HAP-1 (cell line): ENCODE data around the gene CST4.
A peak's percentile ranks its signal among the peaks of the same experiment; 100 is the strongest.
"Not testable (repeated sequence)": the region's sequence is repeated elsewhere in the genome, so short reads cannot be mapped to it uniquely, and the experiment has no call there.

ENCODE experiments used
- DNase-seq, 2 experiments: peaks; one replicate each; pipeline ENCODE4 v3.0.0-alpha.2; 2016 to 2020; ENCODE audit warnings: low spot score in 2 of 2
- H3K27me3 ChIP-seq: fragments of 250-450 bp; sonication (Bioruptor Pico); 2 replicates; pipeline ENCODE4 v1.5.1; 2020; ENCODE audit warnings: low read depth, mild to moderate bottlenecking, moderate library complexity
- H3K36me3 ChIP-seq: fragments of 250-450 bp; sonication (Bioruptor Pico); replicated peaks from 2 replicates; pipeline ENCODE4 v1.5.1; 2020; ENCODE audit warnings: mild to moderate bottlenecking
- H3K4me1 ChIP-seq: fragments of 250-450 bp; sonication (Bioruptor Pico); 2 replicates; pipeline ENCODE4 v1.5.1; 2020; ENCODE audit warnings: mild to moderate bottlenecking
- H3K4me3 ChIP-seq: fragments of 250-450 bp; sonication (Bioruptor Pico); 2 replicates; pipeline ENCODE4 v1.5.1; 2020; ENCODE audit warnings: mild to moderate bottlenecking, moderate library complexity
- H3K9me3 ChIP-seq: fragments of 250-450 bp; sonication (Bioruptor Pico); 2 replicates; pipeline ENCODE4 v1.5.1; 2020; ENCODE audit warnings: mild to moderate bottlenecking, moderate library complexity
- in situ Hi-C: fragments of 300-500 bp; cut with MboI; formaldehyde crosslinking; loops from 3 replicates; pipeline ENCODE4 v1.14.3; 2020; ENCODE audit warnings: low sequenced_read_pairs, inconsistent platforms, mixed read lengths

CST4 gene

GRCh38 chr20:23688684-23689398 lies at the start of gene CST4:
Gene CST4, minus strand, starts transcription at chr20:23689038. Its CDS starts 69 bp downstream, at chr20:23688969.
- H3K9me3 ChIP-seq, H3K27me3 ChIP-seq, in situ Hi-C loops, H3K4me3 ChIP-seq, H3K4me1 ChIP-seq, DNase-seq, H3K36me3 ChIP-seq: not testable (repeated sequence)

- in situ Hi-C loops, DNase-seq, H3K9me3 ChIP-seq, H3K36me3 ChIP-seq, H3K4me1 ChIP-seq, H3K27me3 ChIP-seq, H3K4me3 ChIP-seq: not testable (repeated sequence)
These were observed 46.6 kb upstream of the CST4 start for GRCh38 chr20:23735391-23735790.

GRCh38 chr20:23734949-23735348 lies 46.1 kb upstream of the CST4 start:
- H3K9me3 ChIP-seq, H3K4me1 ChIP-seq, H3K4me3 ChIP-seq, in situ Hi-C loops, H3K36me3 ChIP-seq, DNase-seq, H3K27me3 ChIP-seq: not testable (repeated sequence)

GRCh38 chr20:23734440-23734839 lies 45.6 kb upstream of the CST4 start:
- H3K4me3 ChIP-seq, DNase-seq, in situ Hi-C loops, H3K9me3 ChIP-seq, H3K27me3 ChIP-seq, H3K4me1 ChIP-seq, H3K36me3 ChIP-seq: not testable (repeated sequence)

GRCh38 chr20:23727016-23727415 lies 38.2 kb upstream of the CST4 start:
- in situ Hi-C loops, result no loop called here

GRCh38 chr20:23725102-23725501 lies 36.3 kb upstream of the CST4 start:
- Histone ChIP-seq H3K9me3 (no peaks in the 10 kb centered on the region), H3K4me3 (no peak overlapping the region), H3K36me3 (no peaks in the 10 kb centered on the region), H3K27me3 (no peaks in the 10 kb centered on the region), H3K4me1 (no peaks in the 10 kb centered on the region)
- no peak for DNase-seq
- in situ Hi-C loops, result no loop called here

More at GRCh38 chr20:23727016-23727415, 38.2 kb upstream of the CST4 start:
- Histone ChIP-seq H3K4me1 (no peaks in the 10 kb centered on the region), H3K27me3 (no peaks in the 10 kb centered on the region), H3K9me3 (no peaks in the 10 kb centered on the region), H3K4me3 (no peak overlapping the region), H3K36me3 (no peaks in the 10 kb centered on the region)
- DNase-seq, result no peak

- peak in 1 of 2 experiments; percentile 64 for DNase-seq
- H3K27me3 ChIP-seq, H3K4me3 ChIP-seq, H3K4me1 ChIP-seq, H3K9me3 ChIP-seq, H3K36me3 ChIP-seq, in situ Hi-C loops: not testable (repeated sequence)
These were observed 34.9 kb upstream of the CST4 start for GRCh38 chr20:23723659-23724307.

GRCh38 chr20:23722851-23723250 lies 34.0 kb upstream of the CST4 start:
- H3K4me1 ChIP-seq, H3K4me3 ChIP-seq, DNase-seq, in situ Hi-C loops, H3K27me3 ChIP-seq, H3K9me3 ChIP-seq, H3K36me3 ChIP-seq: not testable (repeated sequence)

- in situ Hi-C loops, result no loop called here
- Histone ChIP-seq H3K36me3 (no peaks in the 10 kb centered on the region), H3K4me3 (no peak overlapping the region), H3K9me3 (no peaks in the 10 kb centered on the region), H3K27me3 (no peaks in the 10 kb centered on the region), H3K4me1 (no peaks in the 10 kb centered on the region)
- DNase-seq, result no peak
These were observed 33.1 kb upstream of the CST4 start for GRCh38 chr20:23721962-23722361.

GRCh38 chr20:23719351-23719750 lies 30.5 kb upstream of the CST4 start:
- in situ Hi-C loops, DNase-seq, H3K4me1 ChIP-seq, H3K27me3 ChIP-seq, H3K4me3 ChIP-seq, H3K36me3 ChIP-seq, H3K9me3 ChIP-seq: not testable (repeated sequence)

- H3K36me3 ChIP-seq, in situ Hi-C loops, H3K9me3 ChIP-seq, H3K27me3 ChIP-seq, H3K4me3 ChIP-seq, H3K4me1 ChIP-seq, DNase-seq: not testable (repeated sequence)
These were observed 22.9 kb upstream of the CST4 start for GRCh38 chr20:23711778-23712177.

GRCh38 chr20:23710771-23711170 lies 21.9 kb upstream of the CST4 start:
- Histone ChIP-seq H3K4me3 (no peak overlapping the region), H3K4me1 (no peaks in the 10 kb centered on the region), H3K36me3 (no peaks in the 10 kb centered on the region), H3K9me3 (no peaks in the 10 kb centered on the region), H3K27me3 (no peaks in the 10 kb centered on the region)
- DNase-seq, result no peak
- in situ Hi-C loops, result no loop called here

- H3K36me3 ChIP-seq, result no peaks in the 10 kb centered on the region
- DNase-seq, result no peak
- no peak overlapping the region for H3K4me3 ChIP-seq
- H3K27me3 ChIP-seq, result no peaks in the 10 kb centered on the region
- in situ Hi-C loops, result no loop called here
- H3K4me1 ChIP-seq, result no peaks in the 10 kb centered on the region
- H3K9me3 ChIP-seq, result no peaks in the 10 kb centered on the region
These were observed 17.1 kb upstream of the CST4 start for GRCh38 chr20:23705895-23706294.

GRCh38 chr20:23702021-23702420 lies 13.2 kb upstream of the CST4 start:
- H3K27me3 ChIP-seq, result no peaks in the 10 kb centered on the region
- no peaks in the 10 kb centered on the region for H3K4me1 ChIP-seq
- H3K36me3 ChIP-seq, result no peaks in the 10 kb centered on the region
- H3K4me3 ChIP-seq, result no peak overlapping the region
- in situ Hi-C loops, result no loop called here
- H3K9me3 ChIP-seq, result no peaks in the 10 kb centered on the region
- no peak for DNase-seq
